OCI-LY1 (cell line): Measurements from ENCODE around the gene SMIM9.

Experiments
- H2AFZ ChIP-seq: fragments of 200-600 bp; sonication (generic), shearing (Covaris generic); 2 replicates; pipeline ENCODE4 v1.6.0; 2014; ENCODE audit warnings: antibody characterized with exemption, mild to moderate bottlenecking, low read length
- H3F3A ChIP-seq: fragments of 200-600 bp; sonication (generic), shearing (Covaris generic); 2 replicates; pipeline ENCODE4 v1.6.0; 2014; ENCODE audit warnings: mild to moderate bottlenecking, antibody characterized with exemption, low read length, moderate library complexity; ENCODE audit not compliant: insufficient read depth
- H3K27ac ChIP-seq: fragments of 200-600 bp; sonication (generic); 2 replicates; pipeline ENCODE4 v1.5.1; 2014; ENCODE audit warnings: low read length, mixed run types, mild to moderate bottlenecking, low read depth; ENCODE audit not compliant: poor library complexity, severe bottlenecking
- H3K27me3 ChIP-seq: fragments of 200-600 bp; sonication (generic); 2 replicates; pipeline ENCODE4 v1.6.0; 2014; ENCODE audit warnings: antibody characterized with exemption, mild to moderate bottlenecking, low read length, moderate library complexity; ENCODE audit not compliant: insufficient read depth
- H3K36me3 ChIP-seq: fragments of 200-600 bp; sonication (generic); 2 replicates; pipeline ENCODE4 v1.6.1; 2014; ENCODE audit warnings: mild to moderate bottlenecking, antibody characterized with exemption, low read length, moderate library complexity, mixed read lengths; ENCODE audit not compliant: insufficient read depth
- H3K4me1 ChIP-seq: fragments of 200-600 bp; sonication (generic); 2 replicates; pipeline ENCODE4 v1.5.1; 2014; ENCODE audit warnings: mild to moderate bottlenecking, low read length, moderate library complexity; ENCODE audit not compliant: insufficient read depth, severe bottlenecking
- H3K4me2 ChIP-seq: fragments of 200-600 bp; sonication (generic), shearing (Covaris generic); 2 replicates; pipeline ENCODE4 v1.6.1; 2014; ENCODE audit warnings: low read length
- H3K4me3 ChIP-seq: fragments of 200-600 bp; sonication (generic); 2 replicates; pipeline ENCODE4 v1.5.1; 2014; ENCODE audit warnings: low read length, low read depth, mild to moderate bottlenecking, mixed read lengths; ENCODE audit not compliant: poor library complexity, severe bottlenecking
- H3K79me2 ChIP-seq: fragments of 200-600 bp; shearing (Covaris generic); 2 replicates; pipeline ENCODE4 v1.6.1; 2016; ENCODE audit warnings: mixed run types, low read length, mixed read lengths; ENCODE audit not compliant: insufficient read depth
- H3K9ac ChIP-seq: fragments of 200-600 bp; sonication (generic), shearing (Covaris generic); 2 replicates; pipeline ENCODE4 v1.6.1; 2014; ENCODE audit warnings: mild to moderate bottlenecking, low read length, mixed read lengths
- H3K9me2 ChIP-seq: fragments of 200-600 bp; sonication (generic), shearing (Covaris generic); 2 replicates; pipeline ENCODE4 v1.6.1; 2014; ENCODE audit warnings: low read depth, mild to moderate bottlenecking, low read length, mixed read lengths
- H3K9me3 ChIP-seq: fragments of 200-600 bp; shearing (Covaris generic); 2 replicates; pipeline ENCODE4 v1.6.1; 2014; ENCODE audit warnings: low read length, mixed read lengths
- H4K20me1 ChIP-seq: fragments of 200-600 bp; sonication (generic), shearing (Covaris generic); 2 replicates; pipeline ENCODE4 v1.6.0; 2016; ENCODE audit warnings: mild to moderate bottlenecking, low read length; ENCODE audit not compliant: insufficient read depth
- CTCF ChIP-seq: fragments of 200-600 bp; sonication (generic), shearing (Covaris generic); IDR thresholded peaks from 2 replicates; pipeline ENCODE4 v1.5.1; 2017; ENCODE audit warnings: mild to moderate bottlenecking, antibody characterized with exemption, low read length, moderate library complexity, mixed read lengths
- EZH2 ChIP-seq: fragments of 200-600 bp; sonication (generic), shearing (Covaris generic); IDR thresholded peaks from 2 replicates; pipeline ENCODE4 v1.8.0; 2017; ENCODE audit warnings: borderline replicate concordance, mixed run types, mild to moderate bottlenecking, antibody characterized with exemption, low read length, moderate library complexity, mixed read lengths

Gene SMIM9

GRCh38 chrX:154809939-154810665 lies 24.4 kb downstream of the SMIM9 start:
- H3K4me1 ChIP-seq = peaks cover 4% of the 10 kb centered on the region
- H3K4me2 ChIP-seq = no peak overlapping the region
- no peak overlapping the region for H3K9ac ChIP-seq
- H3K79me2 ChIP-seq = no peaks in the 10 kb centered on the region
- no peak overlapping the region for H3K27ac ChIP-seq
- H3F3A ChIP-seq = no peaks in the 10 kb centered on the region
- no peak overlapping the region for H2AFZ ChIP-seq
- H3K9me2 ChIP-seq = no peaks in the 10 kb centered on the region
- H4K20me1 ChIP-seq = no peaks in the 10 kb centered on the region
- no peaks in the 10 kb centered on the region; the same call in 1 of the 2 replicates for H3K36me3 ChIP-seq
- no peak for TF ChIP-seq CTCF
- TF ChIP-seq EZH2 = no peak
- H3K4me3 ChIP-seq = no peak overlapping the region
- no peaks in the 10 kb centered on the region for H3K27me3 ChIP-seq
- H3K9me3 ChIP-seq = no peaks in the 10 kb centered on the region

GRCh38 chrX:154806837-154807501 lies 27.5 kb downstream of the SMIM9 start:
- Histone ChIP-seq H3K9ac (no peak overlapping the region), H3F3A (no peaks in the 10 kb centered on the region), H3K79me2 (no peaks in the 10 kb centered on the region), H3K9me3 (no peaks in the 10 kb centered on the region), H3K4me1 (peaks cover 8% of the 10 kb centered on the region), H3K36me3 (no peaks in the 10 kb centered on the region; the same call in 1 of the 2 replicates), H3K9me2 (no peaks in the 10 kb centered on the region), H3K27me3 (no peaks in the 10 kb centered on the region), H3K4me3 (no peak overlapping the region), H3K27ac (no peak overlapping the region), H4K20me1 (no peaks in the 10 kb centered on the region), H2AFZ (no peak overlapping the region), H3K4me2 (no peak overlapping the region)
- TF ChIP-seq CTCF = no peak
- TF ChIP-seq EZH2 = no peak

GRCh38 chrX:154805696-154806091 lies 28.8 kb downstream of the SMIM9 start:
- H3K9ac ChIP-seq = peak overlapping the region; percentile 52; the same call in 1 of the 2 replicates
- H3K79me2 ChIP-seq = no peaks in the 10 kb centered on the region
- H3K27ac ChIP-seq = no peak overlapping the region
- peaks cover 8% of the 10 kb centered on the region for H3K4me1 ChIP-seq
- H2AFZ ChIP-seq = peak overlapping the region; percentile 85; the same call in 1 of the 2 replicates
- no peaks in the 10 kb centered on the region for H3F3A ChIP-seq
- H4K20me1 ChIP-seq = no peaks in the 10 kb centered on the region
- no peaks in the 10 kb centered on the region for H3K27me3 ChIP-seq
- no peaks in the 10 kb centered on the region for H3K9me2 ChIP-seq
- no peaks in the 10 kb centered on the region; the same call in 1 of the 2 replicates for H3K36me3 ChIP-seq
- H3K4me3 ChIP-seq = peak overlapping the region; percentile 68
- peak overlapping the region; percentile 84 for H3K4me2 ChIP-seq
- H3K9me3 ChIP-seq = no peaks in the 10 kb centered on the region
- TF ChIP-seq EZH2 (no peak), CTCF (no peak)
